HG02623 (cell line): ENCODE data around the gene TMEM51.

Experiments
- ATAC-seq: cut with Tn5 transposase; IDR thresholded peaks from one replicate; pipeline ENCODE4 v1.9.1; 2021; ENCODE audit warnings: moderate library complexity; ENCODE audit not compliant: unreplicated experiment

TMEM51 gene

DNA sequence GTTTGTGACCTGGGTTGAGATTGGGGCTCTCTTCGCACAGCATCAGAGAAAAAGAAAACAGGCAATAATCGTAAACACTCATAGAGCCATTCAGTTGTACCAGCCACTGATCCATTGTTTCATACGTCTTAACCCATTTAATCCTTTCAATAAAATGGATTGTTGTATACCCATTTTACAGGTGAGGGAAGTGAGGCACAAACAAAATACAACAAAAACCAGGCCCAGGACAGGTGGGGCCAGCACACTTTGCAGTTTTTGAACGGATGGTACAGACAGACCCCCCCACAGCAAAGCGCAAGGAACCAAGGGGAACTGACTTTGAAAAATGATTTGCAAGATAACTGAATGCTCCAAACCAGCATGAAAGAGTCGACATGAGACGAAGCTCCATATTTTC lies 89.2 kb downstream of the TMEM51 start:
- no peak for ATAC-seq

DNA sequence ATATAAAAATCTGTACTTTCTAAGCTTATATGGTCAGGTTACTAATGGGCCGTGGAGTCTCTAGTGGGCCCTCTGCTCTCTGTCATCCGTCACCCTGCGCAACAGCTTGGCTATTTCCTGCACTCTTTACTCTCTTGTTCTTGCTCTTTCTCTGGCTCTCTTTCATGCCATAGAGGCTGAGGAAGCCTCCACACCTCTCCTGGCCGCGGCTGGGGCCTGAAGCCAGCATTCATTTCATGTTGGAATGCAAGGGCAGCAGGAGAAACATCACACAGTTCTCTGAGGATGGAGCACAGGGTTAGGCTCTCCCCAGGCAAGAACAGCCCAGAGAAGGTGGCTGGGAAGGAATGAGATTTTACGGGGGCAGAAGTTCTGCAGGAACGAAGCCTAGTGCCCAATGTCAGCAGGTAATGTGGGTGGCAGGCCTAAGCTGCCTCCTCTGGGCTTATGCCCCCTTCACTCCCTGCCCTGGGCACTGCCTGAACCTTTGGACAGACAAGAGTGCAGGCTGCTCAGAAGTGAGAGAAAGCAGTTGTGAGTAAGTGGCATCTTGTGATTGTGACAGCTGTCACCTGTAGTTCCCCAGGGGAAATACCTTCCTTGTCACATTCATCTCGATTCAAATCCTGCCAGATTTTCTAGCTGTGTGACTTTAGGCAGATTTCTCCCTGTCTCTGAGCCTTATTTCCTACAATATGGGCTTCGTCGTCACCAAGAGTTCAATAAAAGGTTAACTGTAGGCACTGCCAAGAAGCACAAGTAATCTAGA lies 89.9 kb downstream of the TMEM51 start:
- ATAC-seq: no peak

- no peak for ATAC-seq
These were observed 91.3 kb downstream of the TMEM51 start for GRCh38 chr1:15244813-15245212.

DNA sequence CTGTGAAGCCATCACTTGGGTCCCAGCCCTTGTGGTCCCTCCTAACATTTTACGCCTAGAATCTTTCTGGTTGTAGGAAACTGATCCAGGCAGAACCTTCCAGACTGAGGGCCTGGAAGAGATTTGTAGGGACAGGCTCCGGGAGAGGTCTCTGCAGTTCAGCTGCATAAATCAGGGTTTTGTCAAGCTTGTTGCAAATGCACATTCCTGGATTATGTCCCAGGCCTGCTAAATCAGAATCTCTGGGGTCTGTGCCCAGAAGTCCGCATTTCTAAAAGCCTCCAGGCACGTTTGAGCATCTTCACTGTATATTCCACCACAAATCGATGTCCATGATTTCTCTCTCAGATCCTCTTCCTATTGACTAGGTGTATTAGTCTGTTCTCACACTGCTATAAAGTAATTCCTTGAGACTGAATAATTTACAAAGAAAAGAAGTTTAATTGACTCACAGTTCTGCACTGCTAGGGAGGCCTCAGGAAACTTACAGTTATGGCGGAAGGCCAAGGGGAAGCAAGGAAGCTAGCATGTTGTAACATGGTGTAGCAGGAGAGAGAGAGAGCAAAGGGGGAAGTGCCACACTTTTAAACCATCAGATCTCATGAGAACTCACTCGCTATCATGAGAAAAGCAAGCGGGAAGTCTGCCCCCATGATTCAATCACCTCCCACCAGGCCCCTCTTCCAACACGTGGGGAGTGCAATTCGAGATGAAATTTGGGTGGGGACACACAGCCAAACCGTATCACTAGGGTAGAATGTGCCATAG lies 92.2 kb downstream of the TMEM51 start:
- no peak for ATAC-seq

GRCh38 chr1:15246960-15247614 lies 93.5 kb downstream of the TMEM51 start, which contains the start of gene FHAD1:
TSS of gene FHAD1 (plus strand) at chr1:15247223. CDS start at chr1:15251785, 4,562 bp downstream.
- no peak for ATAC-seq

DNA sequence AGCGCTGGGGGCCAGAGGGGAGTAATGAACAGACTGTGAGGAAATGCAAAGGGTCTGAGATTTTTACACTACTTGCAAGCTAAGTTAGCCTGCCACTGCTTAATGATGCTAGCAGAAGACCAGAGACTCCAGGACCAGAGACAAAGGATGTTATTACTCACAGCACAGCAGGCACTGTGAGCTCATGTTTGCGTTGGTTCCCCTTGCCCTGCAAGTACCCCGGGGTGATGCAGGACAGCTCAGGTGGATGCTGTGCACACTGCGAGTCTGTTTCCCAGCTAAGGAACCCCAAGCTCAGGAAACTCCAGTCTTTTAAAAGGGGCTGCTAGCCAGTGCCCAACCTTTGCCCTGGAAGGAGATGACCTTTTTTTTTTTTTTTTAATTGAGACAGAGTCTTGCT lies 94.7 kb downstream of the TMEM51 start:
- no peak for ATAC-seq

- no peak for ATAC-seq
These were observed 95.5 kb downstream of the TMEM51 start for GRCh38 chr1:15249081-15249480.

- ATAC-seq: no peak
These were observed 98.6 kb downstream of the TMEM51 start for GRCh38 chr1:15251857-15252835.

GRCh38 chr1:15254559-15254958 lies 101.0 kb downstream of the TMEM51 start:
- ATAC-seq: no peak

GRCh38 chr1:15255582-15256149 lies 102.1 kb downstream of the TMEM51 start:
- ATAC-seq: no peak

DNA sequence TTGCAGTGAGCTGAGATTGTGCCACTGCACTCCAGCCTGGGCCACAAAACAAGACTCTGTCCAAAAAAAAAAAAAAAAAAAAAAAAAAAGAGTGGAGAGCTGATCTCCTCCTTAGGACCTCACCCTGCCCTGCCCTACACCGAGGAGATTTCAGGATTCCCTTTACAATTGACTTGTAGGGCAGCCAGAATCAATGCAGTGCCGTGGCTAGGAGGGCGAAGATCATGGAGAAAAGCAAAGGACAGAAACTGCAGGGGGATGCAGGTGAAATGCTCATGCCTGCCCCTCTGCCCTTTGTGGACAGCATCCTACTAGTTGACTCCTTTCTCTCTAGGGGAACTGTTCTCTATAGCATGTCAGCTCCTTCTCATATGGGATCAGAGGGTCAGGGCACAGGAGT lies 103.0 kb downstream of the TMEM51 start:
- no peak for ATAC-seq

DNA sequence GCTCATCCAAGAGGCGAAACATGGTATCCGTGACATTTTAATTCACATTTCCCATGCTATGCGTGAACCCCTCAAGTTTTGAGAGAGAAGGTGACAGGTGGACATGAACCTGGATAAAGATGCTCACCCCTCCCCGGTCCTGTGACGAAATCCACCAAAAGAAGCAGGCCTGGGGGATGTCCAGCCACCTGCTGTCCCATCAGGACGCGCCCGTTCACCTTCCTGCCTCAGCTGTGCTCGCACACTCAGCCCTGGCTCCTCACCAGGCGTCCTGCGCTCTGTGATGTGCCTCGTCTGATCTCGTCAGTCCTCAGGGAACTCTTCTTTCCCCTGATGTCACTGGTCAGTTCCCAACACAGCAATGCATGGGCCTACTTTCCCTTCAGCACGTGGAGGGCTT lies 103.8 kb downstream of the TMEM51 start:
- no peak for ATAC-seq

GRCh38 chr1:15258833-15259621 lies 105.5 kb downstream of the TMEM51 start:
- ATAC-seq: no peak

DNA sequence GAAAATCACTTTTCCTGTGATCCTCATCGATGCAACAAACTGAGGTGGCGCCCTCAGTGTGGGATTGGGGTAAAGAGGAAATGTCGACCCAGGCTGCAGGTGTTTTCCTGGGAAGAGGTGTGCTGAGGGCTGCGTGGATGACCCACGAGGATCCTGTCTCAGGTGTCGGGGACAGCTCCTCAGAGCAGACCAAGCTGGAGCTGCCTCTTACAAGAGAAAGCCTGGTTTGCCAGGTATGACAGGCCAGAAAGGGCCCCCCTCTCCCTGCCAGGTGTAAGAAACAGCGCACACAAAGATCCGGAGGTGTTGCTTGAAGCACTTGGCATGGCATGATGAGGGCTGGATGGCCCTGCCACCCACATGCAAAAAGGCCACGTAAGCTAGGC lies 106.1 kb downstream of the TMEM51 start:
- ATAC-seq: no peak

DNA sequence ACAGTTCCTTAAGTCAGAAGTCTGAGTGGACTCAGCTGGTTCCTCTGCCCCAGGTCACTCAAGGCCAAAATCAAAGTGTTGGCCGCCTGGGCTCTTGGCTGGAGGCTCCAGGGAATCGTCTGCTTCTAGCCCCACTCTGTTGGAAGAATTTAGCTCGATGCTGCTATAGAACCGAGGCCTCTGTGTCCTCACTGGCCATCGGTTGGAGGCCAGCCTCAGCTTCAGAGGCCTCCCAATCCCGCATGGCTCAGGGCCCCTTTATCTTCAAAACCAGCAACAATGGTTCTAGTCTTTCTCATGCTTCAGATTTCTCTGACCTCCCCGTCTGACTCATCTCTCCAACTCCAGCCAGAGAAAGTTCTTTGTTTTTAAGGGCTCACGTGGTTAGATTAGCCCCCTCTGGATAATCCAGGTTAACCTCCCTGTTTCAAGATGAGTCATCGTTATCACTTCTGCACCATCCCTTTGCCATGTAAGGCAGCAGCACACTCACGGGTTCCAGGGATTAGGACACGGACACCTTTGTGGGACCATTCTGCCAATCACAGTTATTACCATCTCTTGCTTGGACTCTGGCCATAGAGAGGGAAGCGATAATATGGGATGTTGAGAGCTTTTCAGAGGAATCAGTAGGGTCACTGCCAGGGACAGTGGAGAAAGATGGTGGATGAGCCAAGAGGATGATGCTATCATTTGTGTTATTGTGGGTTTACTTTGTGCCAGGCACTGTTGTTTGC lies 107.0 kb downstream of the TMEM51 start:
- no peak for ATAC-seq

DNA sequence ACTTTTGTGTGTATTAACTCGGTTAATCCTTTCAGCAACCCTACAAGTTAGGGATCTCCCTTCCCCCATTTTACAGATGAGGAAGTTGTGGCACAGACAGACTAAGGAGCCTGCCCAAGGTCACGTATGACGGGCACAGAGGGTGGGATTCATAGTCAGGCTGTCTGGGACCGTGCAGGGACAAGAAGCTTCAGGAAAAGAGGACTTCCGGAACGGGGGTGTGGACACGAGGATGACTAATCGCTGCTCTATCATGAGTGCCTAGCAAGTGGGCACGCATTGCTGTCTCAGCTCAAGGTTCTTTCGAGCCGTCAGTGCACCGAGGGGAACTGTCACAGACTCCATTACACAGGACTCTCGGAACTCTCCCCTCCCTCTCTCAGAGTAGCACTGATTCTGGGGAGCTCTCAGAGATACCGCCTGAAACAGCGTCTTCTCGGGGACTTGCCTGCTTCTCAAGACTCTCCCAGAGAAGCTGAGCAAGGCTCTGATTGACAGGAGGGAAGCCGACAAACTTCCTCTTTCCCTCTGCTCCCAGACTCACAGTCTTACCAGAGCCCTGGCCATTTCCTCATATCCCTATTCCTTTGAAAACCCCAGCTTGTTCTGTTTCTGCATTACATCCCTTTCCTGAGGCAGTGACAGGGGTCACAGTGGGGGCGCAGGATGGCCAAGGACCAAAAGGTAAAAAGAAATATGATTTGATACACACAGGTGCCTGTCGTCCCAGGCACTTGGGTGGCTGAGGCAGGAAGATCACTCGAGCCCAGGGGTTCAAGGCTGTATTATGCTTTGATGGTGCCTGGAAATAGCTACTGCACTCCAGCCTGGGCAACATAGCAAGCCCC lies 107.8 kb downstream of the TMEM51 start:
- ATAC-seq: no peak

GRCh38 chr1:15262003-15262377 lies 108.4 kb downstream of the TMEM51 start:
- no peak for ATAC-seq

GRCh38 chr1:15262706-15263105 lies 109.2 kb downstream of the TMEM51 start:
- ATAC-seq: no peak
